ENCODE measurements around the gene TXNRD1. TPM values are rescaled to one million over a fixed set of nuclear protein-coding genes. Genes with fewer than 3 reads are reported as not detected.

The TXNRD1 gene
- total RNA-seq, 1 experiment from 2014 or later: 327 TPM

DNA sequence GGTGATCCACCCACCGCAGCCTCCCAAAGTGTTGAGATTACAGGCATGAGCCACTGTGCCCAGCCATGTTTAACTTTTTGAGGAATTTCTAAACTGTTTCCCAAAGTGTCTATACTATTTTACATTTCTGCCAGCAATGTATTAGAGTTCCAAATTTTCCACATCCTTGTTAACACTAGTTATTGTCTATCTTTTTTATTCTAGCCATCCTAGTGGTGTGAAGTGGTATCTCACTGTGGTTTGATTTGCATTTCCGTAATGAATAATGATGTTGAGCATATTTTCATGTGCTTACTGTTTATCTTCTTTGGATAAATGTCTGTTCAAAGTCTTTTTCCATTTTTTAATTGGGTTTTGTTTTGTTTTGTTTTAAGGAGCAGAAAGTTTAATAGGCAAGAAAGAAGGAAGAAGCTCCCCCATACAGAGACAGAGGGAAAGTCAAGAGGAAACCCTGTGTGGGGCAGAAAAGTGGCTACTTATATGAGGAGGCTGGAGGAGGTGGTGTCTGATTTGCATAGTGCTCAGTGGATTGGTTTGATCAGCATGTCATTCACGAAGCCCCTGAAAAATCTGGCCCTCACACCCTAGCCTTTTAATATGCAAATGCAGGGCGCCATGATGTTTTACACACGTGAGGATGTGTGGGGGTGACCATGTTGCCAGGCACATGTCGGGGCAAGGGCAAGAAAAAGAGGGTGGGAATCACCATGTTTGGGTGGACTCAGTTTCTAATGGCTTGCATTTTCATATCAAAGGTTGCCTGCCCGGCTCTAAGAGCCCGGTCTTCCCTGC lies 14.9 kb downstream of the TXNRD1 start:
- intact Hi-C loops (cut with micrococcal nuclease): no loop called here
- H3K4me2 ChIP-seq (ENCODE audit: low read length): no peak overlapping the region
- no peak overlapping the region for H3K9ac ChIP-seq (ENCODE audit: low read length)
- H2AFZ ChIP-seq (ENCODE audit: low read depth, low read length, poor library complexity, severe bottlenecking): no peak overlapping the region
- no TSS peak for BruUV-seq (replicated peaks)
- H4K20me1 ChIP-seq (ENCODE audit: insufficient read depth): no peaks in the 10 kb centered on the region
- H3K79me2 ChIP-seq (ENCODE audit: insufficient read depth, low read length): no peaks in the 10 kb centered on the region
- ChIA-PET RAD21 (ENCODE audit: low non-redundant PET in 1 of 2, low total read pairs in 2 of 2, uncharacterized antibody in 2 of 2, unreplicated experiment in 2 of 2) (no interaction called here), POLR2A (no interaction called here), CTCF (no interaction called here)
- no peak overlapping the region for H3K27ac ChIP-seq (ENCODE audit: low read depth, low read length)
- H3K4me1 ChIP-seq (ENCODE audit: control insufficient read depth in 1 of 2, insufficient read depth in 2 of 2, low read length in 2 of 2): no peaks in the 10 kb centered on the region
- no peak for TF ChIP-seq SRF (IDR thresholded peaks at IDR 0.05; ENCODE audit: low read depth)
- TF ChIP-seq, protein P1, sequence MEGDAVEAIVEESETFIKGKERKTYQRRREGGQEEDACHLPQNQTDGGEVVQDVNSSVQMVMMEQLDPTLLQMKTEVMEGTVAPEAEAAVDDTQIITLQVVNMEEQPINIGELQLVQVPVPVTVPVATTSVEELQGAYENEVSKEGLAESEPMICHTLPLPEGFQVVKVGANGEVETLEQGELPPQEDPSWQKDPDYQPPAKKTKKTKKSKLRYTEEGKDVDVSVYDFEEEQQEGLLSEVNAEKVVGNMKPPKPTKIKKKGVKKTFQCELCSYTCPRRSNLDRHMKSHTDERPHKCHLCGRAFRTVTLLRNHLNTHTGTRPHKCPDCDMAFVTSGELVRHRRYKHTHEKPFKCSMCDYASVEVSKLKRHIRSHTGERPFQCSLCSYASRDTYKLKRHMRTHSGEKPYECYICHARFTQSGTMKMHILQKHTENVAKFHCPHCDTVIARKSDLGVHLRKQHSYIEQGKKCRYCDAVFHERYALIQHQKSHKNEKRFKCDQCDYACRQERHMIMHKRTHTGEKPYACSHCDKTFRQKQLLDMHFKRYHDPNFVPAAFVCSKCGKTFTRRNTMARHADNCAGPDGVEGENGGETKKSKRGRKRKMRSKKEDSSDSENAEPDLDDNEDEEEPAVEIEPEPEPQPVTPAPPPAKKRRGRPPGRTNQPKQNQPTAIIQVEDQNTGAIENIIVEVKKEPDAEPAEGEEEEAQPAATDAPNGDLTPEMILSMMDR (IDR thresholded peaks at IDR 0.05 in 2 of 3, conservative IDR thresholded peaks at IDR 0.05 in 1 of 3; ENCODE audit: borderline replicate concordance in 1 of 3, insufficient read depth in 1 of 3, low read depth in 2 of 3, low read length in 2 of 3): peak in 2 of 3 experiments; percentile 14 to 24; a peak in 1 of 6 replicates
- TF ChIP-seq YY1 (IDR thresholded peaks at IDR 0.05; ENCODE audit: extremely low read depth, insufficient replicate concordance, low read depth, low read length): no peak
- TF ChIP-seq EZH2 (IDR thresholded peaks at IDR 0.05): no peak
- DNase-seq (ENCODE audit: low read depth, low spot score) (no peak), ATAC-seq (no peak)
- H3K9me3 ChIP-seq (ENCODE audit: control insufficient read depth in 1 of 2, insufficient read depth in 1 of 2, low read depth in 1 of 2, low read length in 2 of 2): peaks cover 8 to 20% of the 10 kb centered on the region in 2 experiments; a peak in 3 of 4 replicates
- H3K4me3 ChIP-seq (replicated peaks in 1 of 2; ENCODE audit: low read depth in 1 of 2, low read length in 2 of 2): no peak overlapping the region
- no peaks in the 10 kb centered on the region for H3K36me3 ChIP-seq (ENCODE audit: control insufficient read depth in 1 of 2, insufficient read depth in 2 of 2, low read length in 2 of 2)
- H3K27me3 ChIP-seq (ENCODE audit: insufficient read depth, low read length): no peaks in the 10 kb centered on the region
- no peaks in the 10 kb centered on the region for H3K9me2 ChIP-seq (ENCODE audit: insufficient read depth)

DNA sequence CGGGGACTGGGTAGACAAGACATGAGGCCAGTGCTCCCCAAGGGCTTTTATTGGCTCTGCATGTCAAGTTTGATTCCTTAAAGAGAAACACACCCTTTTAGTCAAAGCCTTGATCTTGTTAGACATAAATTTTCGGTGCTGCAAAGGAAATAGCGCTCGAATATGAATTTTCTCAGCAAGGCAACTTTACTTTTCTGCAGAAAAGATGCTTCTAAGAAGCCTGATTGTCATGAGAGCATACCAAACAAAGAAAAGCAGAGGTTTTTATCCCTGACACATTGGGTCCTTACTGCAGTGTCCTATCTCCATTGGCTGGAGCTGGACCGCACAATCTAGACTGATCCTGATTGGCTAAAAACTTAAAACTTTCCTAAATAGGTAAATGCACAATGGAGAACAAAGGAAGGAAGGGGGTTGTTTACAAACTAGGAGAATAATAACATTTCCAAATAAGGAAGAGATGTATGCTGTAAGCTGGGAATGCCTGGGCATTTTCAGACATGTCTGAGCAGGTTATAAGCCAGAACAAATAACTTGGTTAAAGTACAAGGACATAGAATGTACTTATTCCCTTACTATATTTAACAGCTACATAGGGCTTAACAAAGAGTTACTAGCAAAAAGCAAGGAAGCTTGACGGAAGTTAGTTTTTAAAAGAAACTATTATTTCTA lies 17.2 kb downstream of the TXNRD1 start:
- no peak overlapping the region for H3K9ac ChIP-seq (ENCODE audit: low read length)
- peaks cover 18 to 27% of the 10 kb centered on the region in 2 experiments; a peak in 3 of 4 replicates for H3K9me3 ChIP-seq (ENCODE audit: control insufficient read depth in 1 of 2, insufficient read depth in 1 of 2, low read depth in 1 of 2, low read length in 2 of 2)
- no TSS peak for BruUV-seq (replicated peaks)
- DNase-seq (ENCODE audit: low read depth, low spot score) (no peak), ATAC-seq (no peak)
- no peaks in the 10 kb centered on the region for H3K9me2 ChIP-seq (ENCODE audit: insufficient read depth)
- H3K4me1 ChIP-seq (ENCODE audit: control insufficient read depth in 1 of 2, insufficient read depth in 2 of 2, low read length in 2 of 2): no peaks in the 10 kb centered on the region
- H3K4me2 ChIP-seq (ENCODE audit: low read length): no peak overlapping the region
- CTCF ChIA-PET: no interaction called here
- intact Hi-C loops (cut with micrococcal nuclease): no loop called here
- no peak overlapping the region for H3K4me3 ChIP-seq (replicated peaks in 1 of 2; ENCODE audit: low read depth in 1 of 2, low read length in 2 of 2)
- POLR2A ChIA-PET: no interaction called here
- no peaks in the 10 kb centered on the region for H3K36me3 ChIP-seq (ENCODE audit: control insufficient read depth in 1 of 2, insufficient read depth in 2 of 2, low read length in 2 of 2)
- peak; percentile 72; the same call in 1 of the 2 replicates for TF ChIP-seq CBX3 (IDR thresholded peaks at IDR 0.05; ENCODE audit: low read depth)
- TF ChIP-seq, protein P1 (IDR thresholded peaks at IDR 0.05 in 2 of 3, conservative IDR thresholded peaks at IDR 0.05 in 1 of 3; ENCODE audit: borderline replicate concordance in 1 of 3, insufficient read depth in 1 of 3, low read depth in 2 of 3, low read length in 2 of 3): no peak
- no peak for TF ChIP-seq REST (IDR thresholded peaks at IDR 0.05; ENCODE audit: low read depth)
- H3K27ac ChIP-seq (ENCODE audit: low read depth, low read length): no peak overlapping the region
- no peak overlapping the region for H2AFZ ChIP-seq (ENCODE audit: low read depth, low read length, poor library complexity, severe bottlenecking)
- no peaks in the 10 kb centered on the region for H4K20me1 ChIP-seq (ENCODE audit: insufficient read depth)
- RAD21 ChIA-PET (ENCODE audit: low non-redundant PET in 1 of 2, low total read pairs in 2 of 2, uncharacterized antibody in 2 of 2, unreplicated experiment in 2 of 2): no interaction called here
- H3K27me3 ChIP-seq (ENCODE audit: insufficient read depth, low read length): no peaks in the 10 kb centered on the region
- no peaks in the 10 kb centered on the region for H3K79me2 ChIP-seq (ENCODE audit: insufficient read depth, low read length)
